ENCODE data around the gene SDK1.

DNA sequence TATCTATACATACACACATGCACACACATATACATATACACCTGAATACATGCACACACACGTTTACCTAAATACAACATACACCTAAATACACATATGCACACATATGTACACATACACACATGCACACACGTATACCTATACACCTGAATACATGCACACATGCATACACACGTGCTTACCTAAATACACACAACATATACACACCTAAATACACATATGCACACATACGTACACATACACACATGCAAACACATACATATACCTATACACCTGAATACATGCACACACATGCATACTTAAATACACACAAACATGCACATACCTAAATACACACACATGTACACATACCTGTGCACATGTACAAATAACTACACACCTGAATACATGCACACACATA lies 947.2 kb downstream of the SDK1 start:
- TF ChIP-seq CTCF (IDR thresholded peaks at IDR 0.05) (no peak), POLR2A (IDR thresholded peaks at IDR 0.05) (no peak)

All from uterus (tissue), 2 donors.